Measurements from ENCODE around the gene FEM1C. TPM values are rescaled to one million over a fixed set of nuclear protein-coding genes. Genes with fewer than 3 reads are reported as not detected.

The FEM1C gene
- total and polyA plus RNA-seq, 9 of the 15 experiments (the other 6 are each of a cell fraction or from before 2014, with no cell fraction given): 1.4 to 9.3 (median 4.3) TPM

DNA sequence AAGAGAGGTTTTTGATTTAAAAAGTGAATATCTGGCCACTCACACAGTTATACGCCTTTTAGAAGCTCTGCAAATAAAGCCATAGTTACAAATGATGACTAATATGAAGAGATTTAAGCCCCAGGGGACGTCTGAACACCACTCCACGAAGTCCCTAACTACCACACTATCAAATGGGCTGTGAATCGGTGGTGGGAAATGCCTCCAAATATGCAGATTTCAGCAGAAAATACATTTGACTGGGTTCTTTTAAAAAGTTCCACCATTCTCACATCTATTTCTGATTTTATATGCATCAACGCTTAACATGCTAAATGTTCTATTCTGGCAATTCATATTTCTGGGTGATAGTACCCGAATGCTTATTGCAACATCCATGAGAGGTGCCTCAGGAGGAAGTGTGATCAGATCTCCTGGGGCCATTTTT is 35.2 kb upstream of the FEM1C start (continued):
- TF ChIP-seq, protein P1, sequence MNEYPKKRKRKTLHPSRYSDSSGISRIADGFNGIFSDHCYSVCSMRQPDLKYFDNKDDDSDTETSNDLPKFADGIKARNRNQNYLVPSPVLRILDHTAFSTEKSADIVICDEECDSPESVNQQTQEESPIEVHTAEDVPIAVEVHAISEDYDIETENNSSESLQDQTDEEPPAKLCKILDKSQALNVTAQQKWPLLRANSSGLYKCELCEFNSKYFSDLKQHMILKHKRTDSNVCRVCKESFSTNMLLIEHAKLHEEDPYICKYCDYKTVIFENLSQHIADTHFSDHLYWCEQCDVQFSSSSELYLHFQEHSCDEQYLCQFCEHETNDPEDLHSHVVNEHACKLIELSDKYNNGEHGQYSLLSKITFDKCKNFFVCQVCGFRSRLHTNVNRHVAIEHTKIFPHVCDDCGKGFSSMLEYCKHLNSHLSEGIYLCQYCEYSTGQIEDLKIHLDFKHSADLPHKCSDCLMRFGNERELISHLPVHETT (CRISPR knock-in tag; conservative IDR thresholded peaks at IDR 0.05 in 1 of 2, IDR thresholded peaks at IDR 0.05 in 1 of 2): no peak
- TF ChIP-seq KLF13 (tag; IDR thresholded peaks at IDR 0.05; ENCODE audit: borderline replicate concordance, low read depth) (no peak), SRSF7 (optimal IDR thresholded peaks at IDR 0.05; ENCODE audit: low read depth, low read length) (no peak), BDP1 (IDR thresholded peaks at IDR 0.05; ENCODE audit: insufficient read depth, insufficient read length) (no peak), HNRNPH1 (optimal IDR thresholded peaks at IDR 0.05; ENCODE audit: low read depth, low read length) (no peak), FOXA3 (CRISPR knock-in tag; conservative IDR thresholded peaks at IDR 0.05 in 1 of 2, IDR thresholded peaks at IDR 0.05 in 1 of 2) (no peak)
- TF ChIP-seq, protein P2, sequence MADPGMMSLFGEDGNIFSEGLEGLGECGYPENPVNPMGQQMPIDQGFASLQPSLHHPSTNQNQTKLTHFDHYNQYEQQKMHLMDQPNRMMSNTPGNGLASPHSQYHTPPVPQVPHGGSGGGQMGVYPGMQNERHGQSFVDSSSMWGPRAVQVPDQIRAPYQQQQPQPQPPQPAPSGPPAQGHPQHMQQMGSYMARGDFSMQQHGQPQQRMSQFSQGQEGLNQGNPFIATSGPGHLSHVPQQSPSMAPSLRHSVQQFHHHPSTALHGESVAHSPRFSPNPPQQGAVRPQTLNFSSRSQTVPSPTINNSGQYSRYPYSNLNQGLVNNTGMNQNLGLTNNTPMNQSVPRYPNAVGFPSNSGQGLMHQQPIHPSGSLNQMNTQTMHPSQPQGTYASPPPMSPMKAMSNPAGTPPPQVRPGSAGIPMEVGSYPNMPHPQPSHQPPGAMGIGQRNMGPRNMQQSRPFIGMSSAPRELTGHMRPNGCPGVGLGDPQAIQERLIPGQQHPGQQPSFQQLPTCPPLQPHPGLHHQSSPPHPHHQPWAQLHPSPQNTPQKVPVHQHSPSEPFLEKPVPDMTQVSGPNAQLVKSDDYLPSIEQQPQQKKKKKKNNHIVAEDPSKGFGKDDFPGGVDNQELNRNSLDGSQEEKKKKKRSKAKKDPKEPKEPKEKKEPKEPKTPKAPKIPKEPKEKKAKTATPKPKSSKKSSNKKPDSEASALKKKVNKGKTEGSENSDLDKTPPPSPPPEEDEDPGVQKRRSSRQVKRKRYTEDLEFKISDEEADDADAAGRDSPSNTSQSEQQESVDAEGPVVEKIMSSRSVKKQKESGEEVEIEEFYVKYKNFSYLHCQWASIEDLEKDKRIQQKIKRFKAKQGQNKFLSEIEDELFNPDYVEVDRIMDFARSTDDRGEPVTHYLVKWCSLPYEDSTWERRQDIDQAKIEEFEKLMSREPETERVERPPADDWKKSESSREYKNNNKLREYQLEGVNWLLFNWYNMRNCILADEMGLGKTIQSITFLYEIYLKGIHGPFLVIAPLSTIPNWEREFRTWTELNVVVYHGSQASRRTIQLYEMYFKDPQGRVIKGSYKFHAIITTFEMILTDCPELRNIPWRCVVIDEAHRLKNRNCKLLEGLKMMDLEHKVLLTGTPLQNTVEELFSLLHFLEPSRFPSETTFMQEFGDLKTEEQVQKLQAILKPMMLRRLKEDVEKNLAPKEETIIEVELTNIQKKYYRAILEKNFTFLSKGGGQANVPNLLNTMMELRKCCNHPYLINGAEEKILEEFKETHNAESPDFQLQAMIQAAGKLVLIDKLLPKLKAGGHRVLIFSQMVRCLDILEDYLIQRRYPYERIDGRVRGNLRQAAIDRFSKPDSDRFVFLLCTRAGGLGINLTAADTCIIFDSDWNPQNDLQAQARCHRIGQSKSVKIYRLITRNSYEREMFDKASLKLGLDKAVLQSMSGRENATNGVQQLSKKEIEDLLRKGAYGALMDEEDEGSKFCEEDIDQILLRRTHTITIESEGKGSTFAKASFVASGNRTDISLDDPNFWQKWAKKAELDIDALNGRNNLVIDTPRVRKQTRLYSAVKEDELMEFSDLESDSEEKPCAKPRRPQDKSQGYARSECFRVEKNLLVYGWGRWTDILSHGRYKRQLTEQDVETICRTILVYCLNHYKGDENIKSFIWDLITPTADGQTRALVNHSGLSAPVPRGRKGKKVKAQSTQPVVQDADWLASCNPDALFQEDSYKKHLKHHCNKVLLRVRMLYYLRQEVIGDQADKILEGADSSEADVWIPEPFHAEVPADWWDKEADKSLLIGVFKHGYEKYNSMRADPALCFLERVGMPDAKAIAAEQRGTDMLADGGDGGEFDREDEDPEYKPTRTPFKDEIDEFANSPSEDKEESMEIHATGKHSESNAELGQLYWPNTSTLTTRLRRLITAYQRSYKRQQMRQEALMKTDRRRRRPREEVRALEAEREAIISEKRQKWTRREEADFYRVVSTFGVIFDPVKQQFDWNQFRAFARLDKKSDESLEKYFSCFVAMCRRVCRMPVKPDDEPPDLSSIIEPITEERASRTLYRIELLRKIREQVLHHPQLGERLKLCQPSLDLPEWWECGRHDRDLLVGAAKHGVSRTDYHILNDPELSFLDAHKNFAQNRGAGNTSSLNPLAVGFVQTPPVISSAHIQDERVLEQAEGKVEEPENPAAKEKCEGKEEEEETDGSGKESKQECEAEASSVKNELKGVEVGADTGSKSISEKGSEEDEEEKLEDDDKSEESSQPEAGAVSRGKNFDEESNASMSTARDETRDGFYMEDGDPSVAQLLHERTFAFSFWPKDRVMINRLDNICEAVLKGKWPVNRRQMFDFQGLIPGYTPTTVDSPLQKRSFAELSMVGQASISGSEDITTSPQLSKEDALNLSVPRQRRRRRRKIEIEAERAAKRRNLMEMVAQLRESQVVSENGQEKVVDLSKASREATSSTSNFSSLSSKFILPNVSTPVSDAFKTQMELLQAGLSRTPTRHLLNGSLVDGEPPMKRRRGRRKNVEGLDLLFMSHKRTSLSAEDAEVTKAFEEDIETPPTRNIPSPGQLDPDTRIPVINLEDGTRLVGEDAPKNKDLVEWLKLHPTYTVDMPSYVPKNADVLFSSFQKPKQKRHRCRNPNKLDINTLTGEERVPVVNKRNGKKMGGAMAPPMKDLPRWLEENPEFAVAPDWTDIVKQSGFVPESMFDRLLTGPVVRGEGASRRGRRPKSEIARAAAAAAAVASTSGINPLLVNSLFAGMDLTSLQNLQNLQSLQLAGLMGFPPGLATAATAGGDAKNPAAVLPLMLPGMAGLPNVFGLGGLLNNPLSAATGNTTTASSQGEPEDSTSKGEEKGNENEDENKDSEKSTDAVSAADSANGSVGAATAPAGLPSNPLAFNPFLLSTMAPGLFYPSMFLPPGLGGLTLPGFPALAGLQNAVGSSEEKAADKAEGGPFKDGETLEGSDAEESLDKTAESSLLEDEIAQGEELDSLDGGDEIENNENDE (IDR thresholded peaks at IDR 0.05; ENCODE audit: low read depth, low read length): no peak
